KBM-7 (cell line): ENCODE data around the gene MAP4K4.
A peak's percentile ranks its signal among the peaks of the same experiment; 100 is the strongest.
"Not testable (repeated sequence)": the region's sequence is repeated elsewhere in the genome, so short reads cannot be mapped to it uniquely, and the experiment has no call there.

ENCODE experiments used
- DNase-seq: peaks from one replicate; pipeline ENCODE4 v3.0.0-alpha.2; 2015
- in situ Hi-C: fragments of 300-500 bp; cut with MboI; formaldehyde crosslinking; loops from 2 replicates; pipeline ENCODE4 v1.14.3; 2020; ENCODE audit warnings: low sequenced_read_pairs, low pct_unique_long_range_greater_than_20kb, mixed read lengths

Gene MAP4K4

DNA sequence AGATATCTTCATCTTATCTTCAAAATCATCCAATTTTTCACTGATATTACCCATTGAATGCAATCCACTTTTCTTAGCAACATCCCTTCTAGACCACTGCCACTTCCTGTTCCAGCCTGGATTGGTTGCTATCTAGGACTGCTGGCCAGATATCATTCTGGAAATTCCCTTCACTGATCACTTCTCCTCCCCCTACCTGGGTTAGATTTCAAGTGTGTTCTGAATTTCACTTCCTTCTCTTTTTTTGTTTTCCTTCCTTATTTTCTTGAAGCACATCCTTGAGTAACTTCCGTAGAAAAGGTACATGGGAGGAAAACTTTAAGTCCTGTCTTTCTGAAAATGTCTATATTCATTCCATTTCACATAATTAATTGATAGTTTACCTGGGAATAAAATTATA, 212.3 kb downstream of the MAP4K4 start:
- DNase-seq, result no peak
- in situ Hi-C loops, result no loop called here

DNA sequence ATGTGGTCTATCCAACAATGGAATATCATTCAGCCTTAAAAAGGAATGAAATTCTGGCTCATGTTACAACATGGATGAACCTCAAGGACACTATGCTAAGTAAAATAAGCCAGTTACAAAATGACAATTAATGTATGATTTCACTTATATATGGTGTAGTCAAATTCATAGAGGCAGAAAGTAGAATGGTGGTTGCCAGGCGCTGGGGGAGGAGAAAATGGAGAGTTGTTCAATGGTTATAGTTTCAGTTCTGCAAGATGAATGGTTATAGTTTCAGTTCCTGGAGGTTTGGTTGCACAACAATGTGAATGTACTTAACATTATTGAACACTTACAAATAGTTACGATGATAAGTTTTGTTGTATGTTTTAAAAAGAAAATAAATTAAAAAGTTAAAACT, 215.0 kb downstream of the MAP4K4 start:
- DNase-seq, result no peak
- in situ Hi-C loops, result no loop called here

DNA sequence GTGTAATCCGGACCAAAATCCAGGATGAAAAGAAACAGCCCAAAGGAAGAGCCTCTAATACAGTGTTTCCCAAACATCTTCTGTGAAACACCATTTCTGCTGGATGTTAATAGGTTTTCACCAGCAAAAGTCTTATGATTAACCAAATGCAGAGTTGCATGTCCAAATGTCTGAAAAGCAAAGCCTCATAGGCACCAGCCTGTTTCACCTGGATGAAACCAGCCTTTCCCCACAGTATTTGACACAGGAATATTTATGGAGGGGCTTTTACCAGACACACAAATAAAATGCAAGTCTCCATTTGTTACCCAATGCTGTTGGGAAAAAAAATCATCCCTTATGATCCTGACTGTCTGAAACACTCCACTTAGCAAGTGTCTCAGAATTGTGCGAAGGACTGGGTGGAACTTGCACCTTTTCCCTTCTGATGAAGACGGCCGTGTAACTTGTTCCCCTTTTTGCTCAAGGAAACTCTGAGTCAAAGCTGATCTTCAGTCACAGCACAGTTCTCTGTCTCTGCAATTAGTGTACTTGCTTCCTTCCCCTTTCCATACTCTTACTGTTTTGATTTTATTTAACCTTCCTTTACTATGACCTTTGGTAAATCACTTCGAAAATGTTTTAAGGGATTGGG, 223.9 kb downstream of the MAP4K4 start:
- in situ Hi-C loops, result no loop called here
- DNase-seq, result peak; percentile 89

DNA sequence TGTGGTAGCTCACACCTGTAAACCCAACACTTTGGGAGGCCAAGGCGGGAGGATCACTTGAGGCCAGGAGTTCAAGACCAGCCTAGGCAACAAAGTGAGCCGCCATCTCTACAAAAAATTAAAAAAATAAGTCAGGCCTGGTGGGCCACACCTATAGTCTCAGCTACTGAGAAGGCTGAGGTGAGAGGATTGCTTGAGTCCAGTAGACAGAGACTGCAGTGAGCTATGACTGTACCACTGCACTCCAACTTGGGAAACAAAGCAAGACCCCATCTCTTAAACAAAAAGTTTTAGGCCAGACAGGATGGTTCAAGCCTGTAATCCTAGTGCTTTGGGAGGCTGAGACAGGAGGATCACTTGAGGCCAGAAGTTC, 224.4 kb downstream of the MAP4K4 start:
- in situ Hi-C loops, result no loop called here
- no peak for DNase-seq

DNA sequence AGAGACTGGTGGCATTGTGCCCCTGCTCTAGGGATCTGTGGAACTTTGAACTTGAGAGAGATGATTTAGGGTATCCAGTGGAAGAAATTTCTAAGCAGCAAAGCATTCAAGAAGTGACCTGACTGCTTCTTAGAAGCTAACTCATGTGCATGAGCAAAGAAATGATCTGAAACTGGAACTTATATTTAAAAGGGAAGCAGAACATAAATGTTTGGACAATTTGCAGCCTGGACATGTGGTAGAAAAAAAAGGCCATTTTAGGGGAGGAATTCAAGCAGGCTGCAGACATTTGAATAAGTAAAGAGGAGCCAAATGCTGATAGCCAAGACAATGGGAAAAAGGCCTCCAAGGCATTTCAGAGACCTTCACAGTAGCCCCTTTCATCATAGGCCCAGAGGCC, 226.8 kb downstream of the MAP4K4 start:
- DNase-seq, in situ Hi-C loops: not testable (repeated sequence)

DNA sequence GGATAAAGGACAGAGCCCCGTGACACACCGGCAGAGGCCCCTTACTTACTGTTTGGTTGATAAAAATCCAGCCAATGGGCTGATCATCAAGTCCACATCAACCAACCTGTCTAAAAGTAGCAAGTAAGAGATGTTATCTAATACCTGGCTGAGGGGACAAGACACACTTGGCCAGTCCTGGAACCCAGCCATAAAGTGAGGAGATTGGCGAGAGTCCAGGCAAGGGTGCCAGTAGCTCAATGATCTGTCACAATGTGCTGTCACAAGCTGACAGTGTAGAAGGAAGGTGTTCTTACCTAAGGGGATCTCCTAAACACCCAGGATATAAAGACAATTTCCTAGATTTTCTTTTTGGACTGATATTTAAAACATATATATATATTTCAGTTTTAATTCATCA, 232.5 kb downstream of the MAP4K4 start:
- in situ Hi-C loops, result no loop called here
- DNase-seq, result no peak

DNA sequence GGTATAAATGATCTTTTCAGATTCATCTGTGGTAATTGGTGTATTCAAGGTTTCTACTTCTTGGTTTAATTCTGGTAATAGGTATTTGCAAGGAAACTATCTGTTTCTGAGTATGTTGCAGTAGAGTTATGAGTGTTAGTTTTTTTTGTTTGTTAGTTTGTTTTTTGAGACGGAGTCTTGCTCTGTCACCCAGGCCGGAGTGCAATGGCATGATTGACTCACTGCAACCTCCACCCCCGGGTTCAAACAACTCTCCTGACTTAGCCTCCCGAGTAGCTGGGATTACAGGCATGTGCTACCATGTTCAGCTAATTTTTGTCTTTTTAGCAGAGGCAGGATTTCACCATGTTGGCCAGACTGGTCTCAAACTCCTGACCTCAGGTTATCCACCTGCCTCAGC, 233.3 kb downstream of the MAP4K4 start:
- DNase-seq, result no peak
- in situ Hi-C loops, result no loop called here

DNA sequence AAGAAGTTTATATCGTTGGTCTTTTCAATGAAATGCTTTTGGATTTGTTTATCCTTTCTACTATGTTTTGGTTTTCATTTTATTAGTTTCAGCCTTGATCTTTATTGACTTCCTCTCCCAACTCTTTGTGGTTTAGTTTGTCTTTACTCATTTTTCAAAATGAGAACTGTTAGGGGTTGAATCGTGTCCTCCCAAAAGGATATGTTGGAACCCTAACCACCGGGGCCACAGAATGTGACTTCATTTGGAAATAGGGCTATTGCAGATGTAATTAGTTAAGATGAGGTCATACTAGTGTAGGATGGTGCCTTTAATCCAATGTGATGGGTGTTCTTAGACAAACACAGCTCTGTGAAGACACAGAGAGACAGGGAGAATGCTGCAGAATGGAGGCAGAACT, 233.9 kb downstream of the MAP4K4 start:
- DNase-seq, result no peak
- in situ Hi-C loops, result no loop called here

DNA sequence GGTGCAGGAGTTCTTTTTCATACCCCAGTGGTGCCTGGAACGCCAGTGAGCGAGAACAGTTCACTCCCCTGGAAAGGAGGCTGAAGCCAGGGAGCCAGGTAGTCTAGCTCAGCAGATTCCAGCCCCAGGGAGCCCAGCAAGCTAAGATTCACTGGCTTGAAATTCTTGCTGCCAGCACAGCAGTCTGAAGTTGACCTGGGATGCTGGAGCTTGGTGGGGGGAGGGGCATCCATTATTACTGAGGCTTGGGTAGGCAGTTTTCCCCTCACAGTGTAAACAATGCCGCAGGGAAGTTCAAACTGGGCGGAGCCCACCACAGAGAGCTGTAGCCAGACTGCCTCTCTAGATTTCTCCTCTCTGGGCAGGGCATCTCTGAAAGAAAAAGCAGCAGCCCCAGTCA, 238.3 kb downstream of the MAP4K4 start:
- in situ Hi-C loops, DNase-seq: not testable (repeated sequence)

DNA sequence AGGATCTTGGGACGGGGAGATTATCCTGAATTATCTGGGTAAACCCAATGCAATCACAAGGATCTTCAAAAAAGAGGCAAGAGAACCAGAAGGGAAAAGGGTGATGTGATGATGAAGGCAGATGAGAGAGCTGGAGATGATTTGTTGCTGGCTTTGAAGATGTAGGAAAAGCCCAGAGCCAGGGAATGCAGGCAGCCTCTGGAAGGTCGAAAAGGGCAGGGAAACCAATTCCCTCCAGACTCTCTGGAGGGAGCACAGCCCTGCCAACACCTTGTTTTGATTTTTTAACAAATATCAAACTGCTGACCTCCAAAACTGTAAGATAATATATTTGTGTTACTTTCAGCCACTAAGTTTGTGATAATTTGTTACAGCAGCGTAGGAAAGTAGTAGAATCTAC, 245.3 kb downstream of the MAP4K4 start:
- in situ Hi-C loops, result no loop called here
- DNase-seq, result no peak
